HCT116 (cell line): ENCODE data around the gene EEFSEC. TPM values are rescaled to one million over a fixed set of nuclear protein-coding genes. Genes with fewer than 3 reads are reported as not detected.

ENCODE experiments used
- ATAC-seq: fragments of 200-7000 bp; cut with Tn5 transposase; 2 replicates; pipeline ENCODE4 v1.9.1; 2020; ENCODE audit warnings: mild to moderate bottlenecking, moderate library complexity
- BruUV-seq: library from RNA; stranded (reverse); fragments of 400-500 nt; replicated peaks from 2 replicates; lab custom pipeline; 2021; lab: Mats Ljungman, UMichigan
- CTCF ChIA-PET: fragments of 300-600 bp; sonication (Branson Sonifier 250); formaldehyde crosslinking; loops from one replicate; lab custom pipeline; 2021; ENCODE audit warnings: antibody characterized with exemption; lab: Charles Lee
- POLR2A ChIA-PET: fragments of 300-600, 350-600 bp; sonication (Branson Sonifier 250); formaldehyde crosslinking; loops from one replicate; lab custom pipeline; 2021; ENCODE audit warnings: antibody characterized with exemption; lab: Charles Lee
- RAD21 ChIA-PET, 2 experiments: fragments of 300-600 bp; sonication (Branson Sonifier 250); formaldehyde crosslinking; loops; one replicate each; lab custom pipeline; 2023; ENCODE audit warnings: low total read pairs in 2 of 2; ENCODE audit not compliant: uncharacterized antibody in 2 of 2, unreplicated experiment in 2 of 2, low non-redundant PET in 1 of 2; lab: Charles Lee
- DNase-seq: peaks from one replicate; pipeline ENCODE4 v3.0.0-alpha.2; 2010; ENCODE audit warnings: low read depth, low spot score
- H2AFZ ChIP-seq: fragments of 200-600 bp; shearing (Covaris generic), sonication (generic); 2 replicates; pipeline ENCODE4 v1.6.1; 2017; ENCODE audit warnings: low read depth, mixed run types, mixed read lengths, antibody characterized with exemption, low read length; ENCODE audit not compliant: poor library complexity, severe bottlenecking
- H3K27ac ChIP-seq: 2 replicates; pipeline ENCODE4 v1.5.1; 2012; ENCODE audit warnings: low read depth, low read length
- H3K27me3 ChIP-seq: fragments of 200-600 bp; sonication (generic); 2 replicates; pipeline ENCODE4 v1.6.1; 2016; ENCODE audit warnings: mixed run types, low read length, mixed read lengths; ENCODE audit not compliant: insufficient read depth
- H3K36me3 ChIP-seq, 2 experiments: fragments of 200-500 bp in 1 of 2; fragments of 200-600 bp in 1 of 2; sonication (Bioruptor generic) in 1 of 2; sonication (generic) in 1 of 2; 2 replicates each; pipeline versions ENCODE4 v1.5.1 to v1.6.1; 2014 to 2016; ENCODE audit warnings: low read length in 2 of 2, inconsistent platforms in 1 of 2, mixed read lengths in 1 of 2, mixed run types in 1 of 2; ENCODE audit not compliant: insufficient read depth in 2 of 2, control insufficient read depth in 1 of 2
- H3K4me1 ChIP-seq, 2 experiments: fragments of 200-600 bp in 1 of 2; sonication (generic) in 1 of 2; 2 replicates each; pipeline versions ENCODE4 v1.5.1 to v1.6.1; 2012 to 2017; ENCODE audit warnings: low read length in 2 of 2, inconsistent platforms in 1 of 2, mild to moderate bottlenecking in 1 of 2, mixed read lengths in 1 of 2, mixed run types in 1 of 2, moderate library complexity in 1 of 2; ENCODE audit not compliant: insufficient read depth in 2 of 2, control insufficient read depth in 1 of 2
- H3K4me2 ChIP-seq: fragments of 200-600 bp; sonication (generic); 2 replicates; pipeline ENCODE4 v1.6.1; 2017; ENCODE audit warnings: mixed run types, low read length, mixed read lengths
- H3K4me3 ChIP-seq, 2 experiments: fragments of 200-600 bp in 1 of 2; sonication (generic) in 1 of 2; replicated peaks in 1 of 2; 2 replicates each; pipeline ENCODE4 v1.5.1; 2011 to 2016; ENCODE audit warnings: low read length in 2 of 2, control low read depth in 1 of 2, low read depth in 1 of 2, mild to moderate bottlenecking in 1 of 2, mixed read lengths in 1 of 2, mixed run types in 1 of 2
- H3K79me2 ChIP-seq: fragments of 200-600 bp; sonication (generic); 2 replicates; pipeline ENCODE4 v1.6.1; 2017; ENCODE audit warnings: mild to moderate bottlenecking, mixed run types, low read length, moderate library complexity, mixed read lengths; ENCODE audit not compliant: insufficient read depth
- H3K9ac ChIP-seq: fragments of 200-600 bp; sonication (generic); 2 replicates; pipeline ENCODE4 v1.6.1; 2016; ENCODE audit warnings: low read length, mixed read lengths
- H3K9me2 ChIP-seq: fragments of 200-600 bp; sonication (generic), shearing (Covaris generic); 2 replicates; pipeline ENCODE4 v1.6.1; 2017; ENCODE audit warnings: mixed run types, mild to moderate bottlenecking, moderate library complexity; ENCODE audit not compliant: insufficient read depth
- H3K9me3 ChIP-seq, 2 experiments: fragments of 200-500 bp in 1 of 2; fragments of 200-600 bp in 1 of 2; sonication (Bioruptor generic) in 1 of 2; sonication (generic) in 1 of 2; 2 replicates each; pipeline ENCODE4 v1.6.1; 2014 to 2017; ENCODE audit warnings: low read length in 2 of 2, mixed read lengths in 2 of 2, inconsistent platforms in 1 of 2, low read depth in 1 of 2, mild to moderate bottlenecking in 1 of 2, mixed run types in 1 of 2, moderate library complexity in 1 of 2; ENCODE audit not compliant: control insufficient read depth in 1 of 2, insufficient read depth in 1 of 2
- H4K20me1 ChIP-seq: fragments of 200-600 bp; sonication (generic), shearing (Covaris generic); 2 replicates; pipeline ENCODE4 v1.6.1; 2017; ENCODE audit warnings: mixed run types, mild to moderate bottlenecking, moderate library complexity; ENCODE audit not compliant: insufficient read depth
- CBX3 ChIP-seq: IDR thresholded peaks from 2 replicates; pipeline ENCODE4 v1.6.1; 2012; ENCODE audit warnings: low read depth
- EZH2phosphoT487 ChIP-seq: fragments of 200-600 bp; IDR thresholded peaks from 2 replicates; pipeline ENCODE4 v1.6.1; 2018; ENCODE audit warnings: antibody characterized with exemption, borderline replicate concordance
- FOSL1 ChIP-seq: IDR thresholded peaks from 2 replicates; pipeline ENCODE4 v1.6.1; 2012; ENCODE audit warnings: low read depth
- POLR2A ChIP-seq: IDR thresholded peaks from 2 replicates; pipeline ENCODE4 v1.7.0; 2011; ENCODE audit warnings: borderline replicate concordance; ENCODE audit not compliant: insufficient read depth, insufficient read length; ENCODE audit errors: extremely low read depth
- RAD21 ChIP-seq: IDR thresholded peaks from 2 replicates; pipeline ENCODE4 v1.6.1; 2012; ENCODE audit warnings: low read depth, mild to moderate bottlenecking
- REST ChIP-seq: IDR thresholded peaks from 2 replicates; pipeline ENCODE4 v1.6.1; 2012; ENCODE audit warnings: low read depth
- SP1 ChIP-seq: IDR thresholded peaks from 2 replicates; pipeline ENCODE4 v1.6.1; 2012; ENCODE audit warnings: low read depth
- TCF7L2 ChIP-seq: IDR thresholded peaks from 2 replicates; pipeline ENCODE4 v1.7.0; 2011; ENCODE audit warnings: borderline replicate concordance, inconsistent platforms; ENCODE audit not compliant: insufficient read depth, insufficient read length; ENCODE audit errors: extremely low read depth
- YY1 ChIP-seq: IDR thresholded peaks from 2 replicates; pipeline ENCODE4 v1.6.1; 2011; ENCODE audit warnings: low read length, low read depth, moderate library complexity, mild to moderate bottlenecking; ENCODE audit not compliant: insufficient replicate concordance; ENCODE audit errors: extremely low read depth
- ZFX ChIP-seq: fragments of 450-650 bp; IDR thresholded peaks from 2 replicates; pipeline ENCODE4 v1.6.1; 2017
- ZNF274 ChIP-seq: fragments of 200-500 bp; sonication (Bioruptor generic); IDR thresholded peaks from 2 replicates; pipeline ENCODE4 v1.6.1; 2014; ENCODE audit warnings: mild to moderate bottlenecking, low read depth, low read length, inconsistent platforms
- intact Hi-C: fragments of 100-400 bp; cut with micrococcal nuclease; formaldehyde crosslinking; loops from 2 replicates; pipeline ENCODE4 v1.10.0; 2022
- total RNA-seq: library from RNA; stranded (reverse); gene quantifications from one replicate; pipeline ENCODE4 v1.2.1, GENCODE V29; 2021; ENCODE audit not compliant: unreplicated experiment
- TF ChIP-seq, protein P1 (sequence below): IDR thresholded peaks from 2 replicates; pipeline ENCODE4 v1.6.1; 2012
- TF ChIP-seq, protein P2 (sequence below), 3 experiments: fragments of 200-600 bp in 1 of 3; sonication (generic) in 1 of 3; IDR thresholded peaks in 2 of 3; conservative IDR thresholded peaks in 1 of 3; 2 replicates each; pipeline ENCODE4 v1.5.1; 2012 to 2017; ENCODE audit warnings: low read depth in 2 of 3, low read length in 2 of 3, antibody characterized with exemption in 1 of 3, borderline replicate concordance in 1 of 3, control low read depth in 1 of 3, mild to moderate bottlenecking in 1 of 3, mixed read lengths in 1 of 3, mixed run types in 1 of 3, moderate library complexity in 1 of 3; ENCODE audit not compliant: insufficient read depth in 1 of 3
- TF ChIP-seq, protein P3 (sequence below): IDR thresholded peaks from 2 replicates; pipeline ENCODE4 v1.6.1; 2011; ENCODE audit warnings: mild to moderate bottlenecking, low read length, moderate library complexity; ENCODE audit not compliant: insufficient replicate concordance; ENCODE audit errors: extremely low read depth

EEFSEC gene
- total RNA-seq, 1 experiment from 2014 or later: 16.1 TPM

- DNase-seq (no peak), ATAC-seq (no peak)
- no peaks in the 10 kb centered on the region for H3K9me3 ChIP-seq
- H3K79me2 ChIP-seq: no peaks in the 10 kb centered on the region
- RAD21 ChIA-PET: no interaction called here
- H3K4me2 ChIP-seq: no peak overlapping the region
- no peaks in the 10 kb centered on the region for H3K4me1 ChIP-seq
- H3K4me3 ChIP-seq: no peak overlapping the region
- H3K27ac ChIP-seq: no peak overlapping the region
- POLR2A ChIA-PET: no interaction called here
- CTCF ChIA-PET: no interaction called here
- BruUV-seq: no TSS peak
- intact Hi-C loops: no loop called here
- no peak for TF ChIP-seq RAD21
- TF ChIP-seq, protein P1, sequence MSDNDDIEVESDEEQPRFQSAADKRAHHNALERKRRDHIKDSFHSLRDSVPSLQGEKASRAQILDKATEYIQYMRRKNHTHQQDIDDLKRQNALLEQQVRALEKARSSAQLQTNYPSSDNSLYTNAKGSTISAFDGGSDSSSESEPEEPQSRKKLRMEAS: no peak
- TF ChIP-seq, protein P2, sequence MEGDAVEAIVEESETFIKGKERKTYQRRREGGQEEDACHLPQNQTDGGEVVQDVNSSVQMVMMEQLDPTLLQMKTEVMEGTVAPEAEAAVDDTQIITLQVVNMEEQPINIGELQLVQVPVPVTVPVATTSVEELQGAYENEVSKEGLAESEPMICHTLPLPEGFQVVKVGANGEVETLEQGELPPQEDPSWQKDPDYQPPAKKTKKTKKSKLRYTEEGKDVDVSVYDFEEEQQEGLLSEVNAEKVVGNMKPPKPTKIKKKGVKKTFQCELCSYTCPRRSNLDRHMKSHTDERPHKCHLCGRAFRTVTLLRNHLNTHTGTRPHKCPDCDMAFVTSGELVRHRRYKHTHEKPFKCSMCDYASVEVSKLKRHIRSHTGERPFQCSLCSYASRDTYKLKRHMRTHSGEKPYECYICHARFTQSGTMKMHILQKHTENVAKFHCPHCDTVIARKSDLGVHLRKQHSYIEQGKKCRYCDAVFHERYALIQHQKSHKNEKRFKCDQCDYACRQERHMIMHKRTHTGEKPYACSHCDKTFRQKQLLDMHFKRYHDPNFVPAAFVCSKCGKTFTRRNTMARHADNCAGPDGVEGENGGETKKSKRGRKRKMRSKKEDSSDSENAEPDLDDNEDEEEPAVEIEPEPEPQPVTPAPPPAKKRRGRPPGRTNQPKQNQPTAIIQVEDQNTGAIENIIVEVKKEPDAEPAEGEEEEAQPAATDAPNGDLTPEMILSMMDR (IDR thresholded peaks at IDR 0.05 in 2 of 3, conservative IDR thresholded peaks at IDR 0.05 in 1 of 3; ENCODE audit: borderline replicate concordance in 1 of 3, insufficient read depth in 1 of 3, low read depth in 2 of 3, low read length in 2 of 3): no peak
- TF ChIP-seq, protein P3, sequence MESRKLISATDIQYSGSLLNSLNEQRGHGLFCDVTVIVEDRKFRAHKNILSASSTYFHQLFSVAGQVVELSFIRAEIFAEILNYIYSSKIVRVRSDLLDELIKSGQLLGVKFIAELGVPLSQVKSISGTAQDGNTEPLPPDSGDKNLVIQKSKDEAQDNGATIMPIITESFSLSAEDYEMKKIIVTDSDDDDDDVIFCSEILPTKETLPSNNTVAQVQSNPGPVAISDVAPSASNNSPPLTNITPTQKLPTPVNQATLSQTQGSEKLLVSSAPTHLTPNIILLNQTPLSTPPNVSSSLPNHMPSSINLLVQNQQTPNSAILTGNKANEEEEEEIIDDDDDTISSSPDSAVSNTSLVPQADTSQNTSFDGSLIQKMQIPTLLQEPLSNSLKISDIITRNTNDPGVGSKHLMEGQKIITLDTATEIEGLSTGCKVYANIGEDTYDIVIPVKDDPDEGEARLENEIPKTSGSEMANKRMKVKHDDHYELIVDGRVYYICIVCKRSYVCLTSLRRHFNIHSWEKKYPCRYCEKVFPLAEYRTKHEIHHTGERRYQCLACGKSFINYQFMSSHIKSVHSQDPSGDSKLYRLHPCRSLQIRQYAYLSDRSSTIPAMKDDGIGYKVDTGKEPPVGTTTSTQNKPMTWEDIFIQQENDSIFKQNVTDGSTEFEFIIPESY: no peak
- TF ChIP-seq REST: no peak
- no peak for TF ChIP-seq FOSL1
- TF ChIP-seq TCF7L2: no peak
- TF ChIP-seq POLR2A: no peak
- TF ChIP-seq EZH2phosphoT487: no peak
- TF ChIP-seq ZFX: no peak
- no peak for TF ChIP-seq CBX3
- no peak for TF ChIP-seq SP1
- TF ChIP-seq YY1: no peak
- no peak for TF ChIP-seq ZNF274
- H4K20me1 ChIP-seq: no peaks in the 10 kb centered on the region
- H3K9me2 ChIP-seq: no peaks in the 10 kb centered on the region
- H3K36me3 ChIP-seq: no peaks in the 10 kb centered on the region
- H3K27me3 ChIP-seq: no peaks in the 10 kb centered on the region
- no peak overlapping the region for H3K9ac ChIP-seq
- H2AFZ ChIP-seq: no peak overlapping the region
Measured at GRCh38 chr3:128199110-128199509, 45.8 kb downstream of the EEFSEC start.
